Measurements from ENCODE around the gene PHETA2.
"Not testable (repeated sequence)": the region's sequence is repeated elsewhere in the genome, so short reads cannot be mapped to it uniquely, and the experiment has no call there.

PHETA2 gene

GRCh38 chr22:42104332-42104860 lies 30.3 kb downstream of the PHETA2 start:
- DNase-seq (ENCODE audit: low spot score), result not testable (repeated sequence)

- DNase-seq (ENCODE audit: low spot score), result no peak
Measured at GRCh38 chr22:42108848-42109247, 34.8 kb downstream of the PHETA2 start.

- DNase-seq (ENCODE audit: low spot score), result no peak
Measured at GRCh38 chr22:42111798-42112197, 37.8 kb downstream of the PHETA2 start.

- DNase-seq (ENCODE audit: low spot score), result not testable (repeated sequence)
Measured at GRCh38 chr22:42112793-42113192, 38.7 kb downstream of the PHETA2 start.

GRCh38 chr22:42114721-42115120 lies 40.7 kb downstream of the PHETA2 start:
- DNase-seq (ENCODE audit: low spot score), result peak; percentile 10

GRCh38 chr22:42115420-42115830 lies 41.4 kb downstream of the PHETA2 start:
- not testable (repeated sequence) for DNase-seq (ENCODE audit: low spot score)

GRCh38 chr22:42116848-42117424 lies 42.9 kb downstream of the PHETA2 start:
- no peak for DNase-seq (ENCODE audit: low spot score)

- not testable (repeated sequence) for DNase-seq (ENCODE audit: low spot score)
Measured at GRCh38 chr22:42120231-42121021, 46.4 kb downstream of the PHETA2 start.

- DNase-seq (ENCODE audit: low spot score), result not testable (repeated sequence)
Measured at GRCh38 chr22:42123529-42123928, 49.5 kb downstream of the PHETA2 start.

- DNase-seq (ENCODE audit: low spot score), result no peak
Measured at GRCh38 chr22:42127606-42128005, 53.6 kb downstream of the PHETA2 start.

GRCh38 chr22:42128007-42128406 lies 54.0 kb downstream of the PHETA2 start:
- DNase-seq (ENCODE audit: low spot score), result not testable (repeated sequence)
